OCI-LY7 (cell line): ENCODE measurements around the gene RAB11FIP4.

Source experiments
- CTCF ChIP-seq: fragments of 200-600 bp; sonication (generic); conservative IDR thresholded peaks from 2 replicates; pipeline ENCODE4 v1.5.1; 2014; ENCODE audit warnings: mild to moderate bottlenecking, antibody characterized with exemption, low read length, moderate library complexity, mixed read lengths
- EZH2phosphoT487 ChIP-seq: fragments of 200-600 bp; sonication (generic); IDR thresholded peaks from 2 replicates; pipeline ENCODE4 v1.6.1; 2018; ENCODE audit warnings: low read depth, borderline replicate concordance, mild to moderate bottlenecking, mixed run types, antibody characterized with exemption, low read length, moderate library complexity, mixed read lengths

GRCh38 chr17:31512104-31512740 is 120.7 kb downstream of the RAB11FIP4 start:
- TF ChIP-seq CTCF (no peak), EZH2phosphoT487 (no peak)
